ENCODE results near the gene GHR. TPM values are rescaled to one million over a fixed set of nuclear protein-coding genes. Genes with fewer than 3 reads are reported as not detected.

The GHR gene
- total RNA-seq, 1 donor from 2014 or later, result 2.3 TPM

DNA sequence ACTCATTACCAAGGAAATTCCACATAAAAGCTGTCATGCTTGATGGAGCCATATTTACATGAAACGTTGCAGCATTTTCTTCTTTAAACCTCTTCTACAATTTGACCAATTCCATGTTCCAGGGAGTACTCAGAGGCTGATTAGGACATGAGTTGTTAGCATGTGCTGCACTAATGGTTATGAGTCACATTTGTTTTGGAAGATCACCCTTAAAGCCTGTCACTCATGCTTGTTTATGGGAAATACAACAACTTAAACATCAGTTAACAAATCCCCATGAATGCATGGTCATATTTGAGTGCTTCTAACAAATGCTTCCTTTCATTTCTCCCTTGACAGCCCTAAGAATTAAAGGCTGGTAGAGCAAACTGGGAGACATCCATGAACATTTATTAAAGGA, 156.1 kb downstream of the GHR start:
- Histone ChIP-seq H3K9me3 (ENCODE audit: insufficient read depth, low read depth, low read length) (no peaks in the 10 kb centered on the region), H3K27ac (ENCODE audit: low read depth, low read length) (no peak overlapping the region), H3K4me2 (ENCODE audit: low read length) (no peak overlapping the region), H3K4me1 (ENCODE audit: insufficient read depth, low read length) (no peaks in the 10 kb centered on the region), H3K27me3 (ENCODE audit: insufficient read depth, low read length) (no peaks in the 10 kb centered on the region), H2AFZ (ENCODE audit: low read depth, low read length) (no peak overlapping the region), H3K79me2 (ENCODE audit: insufficient read depth, low read length) (no peaks in the 10 kb centered on the region), H3K4me3 (ENCODE audit: insufficient read depth, low read depth, low read length) (no peak overlapping the region), H3K9ac (ENCODE audit: low read length) (no peak overlapping the region), H4K20me1 (ENCODE audit: insufficient read depth, low read length) (peaks cover 4% of the 10 kb centered on the region), H3K36me3 (ENCODE audit: insufficient read depth, low read length) (no peaks in the 10 kb centered on the region)
- Mint-ChIP-seq H3K27ac (ENCODE audit: unreplicated experiment) (no peak overlapping the region), H3K4me3 (ENCODE audit: unreplicated experiment) (no peak overlapping the region), H3K9me3 (ENCODE audit: unreplicated experiment) (no peaks in the 10 kb centered on the region), H3K4me1 (ENCODE audit: low read depth, unreplicated experiment) (peaks cover 3% of the 10 kb centered on the region), H3K36me3 (ENCODE audit: low read depth, unreplicated experiment) (no peaks in the 10 kb centered on the region), H3K27me3 (ENCODE audit: low read depth, unreplicated experiment) (no peaks in the 10 kb centered on the region)
- DNase-seq (ENCODE audit: low read depth) (no peak), FAIRE-seq (no peak)
- TF ChIP-seq EZH2 (IDR thresholded peaks at IDR 0.05; ENCODE audit: insufficient read depth, low read length), result no peak
- TF ChIP-seq, protein P1, sequence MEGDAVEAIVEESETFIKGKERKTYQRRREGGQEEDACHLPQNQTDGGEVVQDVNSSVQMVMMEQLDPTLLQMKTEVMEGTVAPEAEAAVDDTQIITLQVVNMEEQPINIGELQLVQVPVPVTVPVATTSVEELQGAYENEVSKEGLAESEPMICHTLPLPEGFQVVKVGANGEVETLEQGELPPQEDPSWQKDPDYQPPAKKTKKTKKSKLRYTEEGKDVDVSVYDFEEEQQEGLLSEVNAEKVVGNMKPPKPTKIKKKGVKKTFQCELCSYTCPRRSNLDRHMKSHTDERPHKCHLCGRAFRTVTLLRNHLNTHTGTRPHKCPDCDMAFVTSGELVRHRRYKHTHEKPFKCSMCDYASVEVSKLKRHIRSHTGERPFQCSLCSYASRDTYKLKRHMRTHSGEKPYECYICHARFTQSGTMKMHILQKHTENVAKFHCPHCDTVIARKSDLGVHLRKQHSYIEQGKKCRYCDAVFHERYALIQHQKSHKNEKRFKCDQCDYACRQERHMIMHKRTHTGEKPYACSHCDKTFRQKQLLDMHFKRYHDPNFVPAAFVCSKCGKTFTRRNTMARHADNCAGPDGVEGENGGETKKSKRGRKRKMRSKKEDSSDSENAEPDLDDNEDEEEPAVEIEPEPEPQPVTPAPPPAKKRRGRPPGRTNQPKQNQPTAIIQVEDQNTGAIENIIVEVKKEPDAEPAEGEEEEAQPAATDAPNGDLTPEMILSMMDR (IDR thresholded peaks at IDR 0.05; ENCODE audit: insufficient read depth, low read depth, low read length), result no peak

DNA sequence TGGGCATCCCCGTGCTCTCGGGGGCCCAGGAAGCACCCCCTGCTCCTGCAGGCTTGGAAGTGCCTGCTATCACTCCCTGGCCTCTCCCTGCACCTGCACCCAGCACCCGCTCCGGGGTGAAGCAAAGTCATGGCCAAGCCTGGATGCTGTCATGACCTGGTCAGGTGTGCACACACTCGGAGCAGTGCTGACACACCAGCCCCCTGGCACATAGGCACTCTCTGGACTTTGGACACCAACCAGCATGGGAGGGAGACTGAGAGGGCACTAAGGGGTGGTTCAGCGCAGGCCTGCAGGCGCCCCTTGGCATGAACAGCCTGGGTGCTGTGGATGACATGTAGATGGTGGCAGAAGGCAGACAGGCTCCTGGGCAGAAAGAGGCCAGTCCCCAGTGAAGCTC, 158.6 kb downstream of the GHR start:
- H3K36me3 ChIP-seq (ENCODE audit: insufficient read depth, low read length), result no peaks in the 10 kb centered on the region
- no peaks in the 10 kb centered on the region for H3K4me1 ChIP-seq (ENCODE audit: insufficient read depth, low read length)
- no peak overlapping the region for H3K27ac ChIP-seq (ENCODE audit: low read depth, low read length)
- no peak overlapping the region for H3K4me3 ChIP-seq (ENCODE audit: insufficient read depth, low read depth, low read length)
- Mint-ChIP-seq H3K9me3 (ENCODE audit: unreplicated experiment) (no peaks in the 10 kb centered on the region), H3K36me3 (ENCODE audit: low read depth, unreplicated experiment) (no peaks in the 10 kb centered on the region), H3K4me3 (ENCODE audit: unreplicated experiment) (no peak overlapping the region), H3K27ac (ENCODE audit: unreplicated experiment) (no peak overlapping the region), H3K27me3 (ENCODE audit: low read depth, unreplicated experiment) (peaks cover 4% of the 10 kb centered on the region), H3K4me1 (ENCODE audit: low read depth, unreplicated experiment) (peaks cover 3% of the 10 kb centered on the region)
- DNase-seq (ENCODE audit: low read depth) (no peak), FAIRE-seq (no peak)
- no peaks in the 10 kb centered on the region for H3K9me3 ChIP-seq (ENCODE audit: insufficient read depth, low read depth, low read length)
- TF ChIP-seq, protein P1 (IDR thresholded peaks at IDR 0.05; ENCODE audit: insufficient read depth, low read depth, low read length), result no peak
- no peak for TF ChIP-seq EZH2 (IDR thresholded peaks at IDR 0.05; ENCODE audit: insufficient read depth, low read length)
- H4K20me1 ChIP-seq (ENCODE audit: insufficient read depth, low read length), result peaks cover 4% of the 10 kb centered on the region
- peaks cover 2% of the 10 kb centered on the region for H3K27me3 ChIP-seq (ENCODE audit: insufficient read depth, low read length)
- H3K9ac ChIP-seq (ENCODE audit: low read length), result no peak overlapping the region
- no peaks in the 10 kb centered on the region for H3K79me2 ChIP-seq (ENCODE audit: insufficient read depth, low read length)
- H3K4me2 ChIP-seq (ENCODE audit: low read length), result no peak overlapping the region
- no peak overlapping the region for H2AFZ ChIP-seq (ENCODE audit: low read depth, low read length)

DNA sequence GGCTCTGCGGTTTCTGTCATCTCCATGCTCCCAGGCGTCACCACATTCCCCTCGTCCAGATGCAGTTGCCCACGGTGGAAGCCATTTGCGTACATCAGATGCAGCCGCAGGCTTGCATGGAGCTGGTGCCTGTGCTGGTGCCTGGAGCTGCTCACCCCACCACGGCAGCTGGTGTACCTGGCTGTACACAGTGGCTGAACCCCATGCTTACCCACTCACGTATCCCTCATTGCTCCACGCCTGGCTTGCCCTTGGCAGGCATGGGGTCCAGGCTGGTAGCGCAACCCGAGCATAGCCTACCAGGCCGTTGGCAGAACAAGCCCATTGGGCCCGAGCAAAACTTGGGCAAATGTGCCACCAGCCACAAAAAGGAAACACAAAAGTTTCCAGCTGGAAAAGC, 159.5 kb downstream of the GHR start:
- Histone ChIP-seq H3K4me2 (ENCODE audit: low read length) (no peak overlapping the region), H4K20me1 (ENCODE audit: insufficient read depth, low read length) (peaks cover 4% of the 10 kb centered on the region), H3K27me3 (ENCODE audit: insufficient read depth, low read length) (peaks cover 2% of the 10 kb centered on the region), H3K9me3 (ENCODE audit: insufficient read depth, low read depth, low read length) (no peaks in the 10 kb centered on the region), H2AFZ (ENCODE audit: low read depth, low read length) (no peak overlapping the region), H3K36me3 (ENCODE audit: insufficient read depth, low read length) (no peaks in the 10 kb centered on the region), H3K4me3 (ENCODE audit: insufficient read depth, low read depth, low read length) (no peak overlapping the region), H3K9ac (ENCODE audit: low read length) (no peak overlapping the region), H3K79me2 (ENCODE audit: insufficient read depth, low read length) (no peaks in the 10 kb centered on the region), H3K4me1 (ENCODE audit: insufficient read depth, low read length) (no peaks in the 10 kb centered on the region), H3K27ac (ENCODE audit: low read depth, low read length) (no peak overlapping the region)
- TF ChIP-seq EZH2 (IDR thresholded peaks at IDR 0.05; ENCODE audit: insufficient read depth, low read length), result no peak
- TF ChIP-seq, protein P1 (IDR thresholded peaks at IDR 0.05; ENCODE audit: insufficient read depth, low read depth, low read length), result no peak
- DNase-seq (ENCODE audit: low read depth) (no peak), FAIRE-seq (no peak)
- Mint-ChIP-seq H3K9me3 (ENCODE audit: unreplicated experiment) (no peaks in the 10 kb centered on the region), H3K4me1 (ENCODE audit: low read depth, unreplicated experiment) (peaks cover 3% of the 10 kb centered on the region), H3K36me3 (ENCODE audit: low read depth, unreplicated experiment) (no peaks in the 10 kb centered on the region), H3K27ac (ENCODE audit: unreplicated experiment) (no peak overlapping the region), H3K27me3 (ENCODE audit: low read depth, unreplicated experiment) (peaks cover 4% of the 10 kb centered on the region), H3K4me3 (ENCODE audit: unreplicated experiment) (no peak overlapping the region)
